ENCODE measurements around the gene SLC22A16. TPM values are rescaled to one million over a fixed set of nuclear protein-coding genes. Genes with fewer than 3 reads are reported as not detected.
"Not testable (repeated sequence)": the region's sequence is repeated elsewhere in the genome, so short reads cannot be mapped to it uniquely, and the experiment has no call there.

SLC22A16 gene
- total and polyA plus RNA-seq, 2 donors (not counting 3 experiments of a cell fraction or from before 2014, with no cell fraction given) = not detected

DNA sequence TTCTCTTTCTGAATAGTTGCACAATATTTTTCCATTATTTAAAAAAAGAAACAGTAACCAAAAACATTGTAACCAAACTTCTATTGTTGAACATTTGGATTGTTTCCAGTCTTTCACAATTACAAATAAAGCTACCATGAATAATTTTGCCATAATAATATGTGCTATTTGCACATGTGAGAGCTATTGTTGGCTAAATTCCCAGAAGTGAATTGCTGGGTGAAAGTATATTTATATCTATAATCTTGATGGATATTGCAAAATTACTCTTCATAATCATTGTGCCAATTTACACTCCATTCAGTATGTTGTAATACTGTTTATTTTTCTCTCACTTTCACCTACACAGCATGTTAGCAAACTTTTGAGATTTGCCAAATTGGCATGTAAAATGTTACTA is 36.6 kb upstream of the SLC22A16 start:
- no TSS peak for BruUV-seq (replicated peaks)
- Histone ChIP-seq H3K9me1 (replicated peaks; ENCODE audit: control insufficient read depth, extremely low read depth, insufficient read depth, low read length) (no peaks in the 10 kb centered on the region), H2AFZ (ENCODE audit: low read depth, low read length) (no peak overlapping the region), H3K36me3 (ENCODE audit: control insufficient read depth in 2 of 2, extremely low read depth in 1 of 2, insufficient read depth in 2 of 2, low read length in 2 of 2) (no peaks in the 10 kb centered on the region), H3K27me3 (ENCODE audit: control insufficient read depth in 2 of 2, insufficient read depth in 2 of 2, low read length in 2 of 2) (peaks cover 14 to 26% of the 10 kb centered on the region in 2 experiments), H3K4me2 (ENCODE audit: insufficient read depth, low read length) (no peak overlapping the region), H3K4me3 (replicated peaks in 1 of 3; ENCODE audit: insufficient read depth in 1 of 3, low read depth in 1 of 3, low read length in 3 of 3) (no peak overlapping the region), H3K79me2 (ENCODE audit: control insufficient read depth, insufficient read depth, low read length) (no peaks in the 10 kb centered on the region), H3K9ac (replicated peaks; ENCODE audit: extremely low read depth, insufficient read depth, low read length) (no peak overlapping the region), H3K9me3 (replicated peaks; ENCODE audit: control insufficient read depth, insufficient read depth, low read length) (no peaks in the 10 kb centered on the region), H3K27ac (ENCODE audit: insufficient read depth, low read depth, low read length) (no peak overlapping the region), H3K4me1 (ENCODE audit: control insufficient read depth, extremely low read depth, insufficient read depth, low read length) (peaks cover 27% of the 10 kb centered on the region), H4K20me1 (replicated peaks; ENCODE audit: control insufficient read depth, extremely low read depth, insufficient read depth, low read length) (no peaks in the 10 kb centered on the region)
- TF ChIP-seq, protein P1, sequence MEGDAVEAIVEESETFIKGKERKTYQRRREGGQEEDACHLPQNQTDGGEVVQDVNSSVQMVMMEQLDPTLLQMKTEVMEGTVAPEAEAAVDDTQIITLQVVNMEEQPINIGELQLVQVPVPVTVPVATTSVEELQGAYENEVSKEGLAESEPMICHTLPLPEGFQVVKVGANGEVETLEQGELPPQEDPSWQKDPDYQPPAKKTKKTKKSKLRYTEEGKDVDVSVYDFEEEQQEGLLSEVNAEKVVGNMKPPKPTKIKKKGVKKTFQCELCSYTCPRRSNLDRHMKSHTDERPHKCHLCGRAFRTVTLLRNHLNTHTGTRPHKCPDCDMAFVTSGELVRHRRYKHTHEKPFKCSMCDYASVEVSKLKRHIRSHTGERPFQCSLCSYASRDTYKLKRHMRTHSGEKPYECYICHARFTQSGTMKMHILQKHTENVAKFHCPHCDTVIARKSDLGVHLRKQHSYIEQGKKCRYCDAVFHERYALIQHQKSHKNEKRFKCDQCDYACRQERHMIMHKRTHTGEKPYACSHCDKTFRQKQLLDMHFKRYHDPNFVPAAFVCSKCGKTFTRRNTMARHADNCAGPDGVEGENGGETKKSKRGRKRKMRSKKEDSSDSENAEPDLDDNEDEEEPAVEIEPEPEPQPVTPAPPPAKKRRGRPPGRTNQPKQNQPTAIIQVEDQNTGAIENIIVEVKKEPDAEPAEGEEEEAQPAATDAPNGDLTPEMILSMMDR (IDR thresholded peaks at IDR 0.05; ENCODE audit: extremely low read depth in 1 of 2, insufficient read depth in 1 of 2, low read depth in 1 of 2, low read length in 2 of 2) = no peak
- TF ChIP-seq JUN (IDR thresholded peaks at IDR 0.05; ENCODE audit: borderline replicate concordance, insufficient read depth, insufficient read length, low read depth) = no peak
- TF ChIP-seq FOS (IDR thresholded peaks at IDR 0.05; ENCODE audit: borderline replicate concordance, insufficient read depth, low read length) = no peak
- TF ChIP-seq MYC (IDR thresholded peaks at IDR 0.05; ENCODE audit: low read depth, low read length) = no peak
- no peak for TF ChIP-seq EZH2 (IDR thresholded peaks at IDR 0.05; ENCODE audit: borderline replicate concordance, low read depth, low read length, severe bottlenecking)
- TF ChIP-seq POLR2AphosphoS5 (IDR thresholded peaks at IDR 0.05; ENCODE audit: insufficient read depth, low read depth, low read length) = no peak
- no peak for TF ChIP-seq GATA2 (IDR thresholded peaks at IDR 0.05; ENCODE audit: insufficient read depth, insufficient read length, low read depth, low read length)
- intact Hi-C loops (cut with micrococcal nuclease) = no loop called here
- DNase-seq (ENCODE audit: low read depth, low spot score) (peak; percentile 84), FAIRE-seq (peak; percentile 28)
- dilution Hi-C loops (cut with MboI; ENCODE audit: extremely low pct_ligation_motif_present, low sequenced_read_pairs) = no loop called here
- POLR2A ChIA-PET = interaction anchor here (0.8 kb wide), 1 partner anchor 361 kb away, joined by 4 read pairs; no protein-coding TSS in a partner anchor
- CTCF ChIA-PET = interaction anchor here (0.8 to 1.1 kb wide), 3 partner anchors 14 to 55 kb away, joined by 3 to 7 read pairs (median 3); no protein-coding TSS in a partner anchor

DNA sequence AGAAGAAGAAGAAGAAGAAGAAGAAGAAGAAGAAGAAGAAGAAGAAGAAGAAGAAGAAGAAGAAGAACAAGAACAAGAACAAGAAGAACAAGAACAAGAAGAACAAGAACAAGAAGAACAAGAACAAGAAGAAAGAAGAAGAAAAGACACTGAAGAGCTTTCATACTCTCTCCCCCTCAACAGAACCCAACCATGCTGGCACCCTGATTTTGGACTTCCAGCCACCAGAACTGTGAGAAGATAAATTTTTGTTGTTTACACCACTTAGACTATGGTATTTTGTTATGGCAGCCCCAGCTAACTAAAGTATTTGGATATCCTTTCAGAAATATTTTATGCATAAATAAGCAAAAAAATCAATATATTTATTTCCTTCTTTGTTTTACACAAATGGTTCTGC is 36.1 kb upstream of the SLC22A16 start:
- H3K4me3 ChIP-seq (replicated peaks in 1 of 3; ENCODE audit: insufficient read depth in 1 of 3, low read depth in 1 of 3, low read length in 3 of 3); dilution Hi-C loops (cut with MboI; ENCODE audit: extremely low pct_ligation_motif_present, low sequenced_read_pairs); H3K9ac ChIP-seq (replicated peaks; ENCODE audit: extremely low read depth, insufficient read depth, low read length); H3K79me2 ChIP-seq (ENCODE audit: control insufficient read depth, insufficient read depth, low read length); H3K9me3 ChIP-seq (replicated peaks; ENCODE audit: control insufficient read depth, insufficient read depth, low read length); H2AFZ ChIP-seq (ENCODE audit: low read depth, low read length); H3K4me2 ChIP-seq (ENCODE audit: insufficient read depth, low read length); FAIRE-seq; H4K20me1 ChIP-seq (replicated peaks; ENCODE audit: control insufficient read depth, extremely low read depth, insufficient read depth, low read length); H3K9me1 ChIP-seq (replicated peaks; ENCODE audit: control insufficient read depth, extremely low read depth, insufficient read depth, low read length); H3K36me3 ChIP-seq (ENCODE audit: control insufficient read depth in 2 of 2, extremely low read depth in 1 of 2, insufficient read depth in 2 of 2, low read length in 2 of 2); intact Hi-C loops (cut with micrococcal nuclease); BruUV-seq (replicated peaks); DNase-seq (ENCODE audit: low read depth, low spot score); H3K27ac ChIP-seq (ENCODE audit: insufficient read depth, low read depth, low read length): not testable (repeated sequence)
- H3K27me3 ChIP-seq (ENCODE audit: control insufficient read depth in 2 of 2, insufficient read depth in 2 of 2, low read length in 2 of 2) = peaks cover 12 to 22% of the 10 kb centered on the region in 2 experiments
- peaks cover 24% of the 10 kb centered on the region for H3K4me1 ChIP-seq (ENCODE audit: control insufficient read depth, extremely low read depth, insufficient read depth, low read length)
- CTCF ChIA-PET = interaction anchor here (0.8 to 1.1 kb wide), 3 partner anchors 15 to 54 kb away, joined by 3 to 7 read pairs (median 3); no protein-coding TSS in a partner anchor
- POLR2A ChIA-PET = interaction anchor here (0.8 kb wide), 1 partner anchor 362 kb away, joined by 4 read pairs; no protein-coding TSS in a partner anchor
